Fibroblast of lung (primary cell): ENCODE measurements around the gene PFKFB4. TPM values are rescaled to one million over a fixed set of nuclear protein-coding genes. Genes with fewer than 3 reads are reported as not detected.

Experiments used
- DNase-seq, 2 donors: peaks; one replicate each; pipeline versions ENCODE4 v3.0.0 to v3.0.0-alpha.2; 2010; ENCODE audit warnings: low read depth in 2 of 2
- H2AFZ ChIP-seq: 2 replicates; pipeline ENCODE4 v1.5.1; 2012; ENCODE audit warnings: low read length, control low read depth, inconsistent platforms
- H3K27ac ChIP-seq: 2 replicates; pipeline ENCODE4 v1.5.1; 2011; ENCODE audit warnings: low read length, control low read depth; ENCODE audit not compliant: insufficient read depth
- H3K27me3 ChIP-seq: 2 replicates; pipeline ENCODE4 v1.5.1; 2011; ENCODE audit warnings: mild to moderate bottlenecking, low read length; ENCODE audit not compliant: control insufficient read depth, insufficient read depth
- H3K36me3 ChIP-seq: 2 replicates; pipeline ENCODE4 v1.5.1; 2011; ENCODE audit warnings: low read length; ENCODE audit not compliant: control insufficient read depth, insufficient read depth
- H3K4me1 ChIP-seq: 2 replicates; pipeline ENCODE4 v1.5.1; 2011; ENCODE audit warnings: low read length; ENCODE audit not compliant: control insufficient read depth, insufficient read depth; ENCODE audit errors: extremely low read depth
- H3K4me2 ChIP-seq: 2 replicates; pipeline ENCODE4 v1.5.1; 2011; ENCODE audit warnings: low read length, control low read depth; ENCODE audit not compliant: insufficient read depth; ENCODE audit errors: extremely low read depth
- H3K4me3 ChIP-seq, 4 experiments: fragments of 200-600 bp in 1 of 4; sonication (generic) in 1 of 4; replicated peaks in 1 of 4; 2 replicates each; pipeline ENCODE4 v1.5.1; 2011 to 2016; ENCODE audit warnings: low read length in 4 of 4, low read depth in 3 of 4, mild to moderate bottlenecking in 3 of 4, control low read depth in 2 of 4, inconsistent platforms in 1 of 4, mixed read lengths in 1 of 4; ENCODE audit not compliant: insufficient read depth in 1 of 4; ENCODE audit errors: control extremely low read depth in 1 of 4
- H3K79me2 ChIP-seq: 2 replicates; pipeline ENCODE4 v1.5.1; 2012; ENCODE audit warnings: mild to moderate bottlenecking, low read length, inconsistent platforms; ENCODE audit not compliant: control insufficient read depth, insufficient read depth
- H3K9ac ChIP-seq: 2 replicates; pipeline ENCODE4 v1.5.1; 2011; ENCODE audit warnings: mild to moderate bottlenecking, low read length, control low read depth; ENCODE audit not compliant: insufficient read depth
- H3K9me3 ChIP-seq: 2 replicates; pipeline ENCODE4 v1.5.1; 2012; ENCODE audit warnings: low read depth, low read length; ENCODE audit not compliant: control insufficient read depth, insufficient read depth
- H4K20me1 ChIP-seq: 2 replicates; pipeline ENCODE4 v1.5.1; 2011; ENCODE audit warnings: low read length; ENCODE audit not compliant: control insufficient read depth, insufficient read depth; ENCODE audit errors: extremely low read depth
- EZH2 ChIP-seq: IDR thresholded peaks from 2 replicates; pipeline ENCODE4 v1.5.1; 2012; ENCODE audit warnings: low read length, control low read depth, mild to moderate bottlenecking; ENCODE audit errors: missing control alignments
- polyA plus RNA-seq, 2 donors: library from polyadenylated mRNA; depleted of rRNA in 1 of 2; stranded (reverse) in 1 of 2; unstranded in 1 of 2; fragments of >200 nt; gene quantifications; 2 replicates each; pipeline ENCODE4 v1.2.1, GENCODE V29; 2011 to 2012; ENCODE audit warnings: missing spikeins in 1 of 2
- total RNA-seq: library from RNA; depleted of rRNA; stranded (reverse); fragments of >200 nt; gene quantifications from 2 replicates; pipeline ENCODE4 v1.2.1, GENCODE V29; 2014
- TF ChIP-seq, protein P1 (sequence below), 2 donors: IDR thresholded peaks in 1 of 2; conservative IDR thresholded peaks in 1 of 2; 1 replicate in 1 of 2; 2 replicates in 1 of 2; pipeline ENCODE4 v1.5.1; 2011 to 2012; ENCODE audit warnings: low read length in 2 of 2, control low read depth in 1 of 2, inconsistent platforms in 1 of 2, low read depth in 1 of 2, mild to moderate bottlenecking in 1 of 2

The PFKFB4 gene
- total and polyA plus RNA-seq, 2 donors (not counting 1 experiment from before 2014, with no cell fraction given) = 9.3 to 12.2 TPM

DNA sequence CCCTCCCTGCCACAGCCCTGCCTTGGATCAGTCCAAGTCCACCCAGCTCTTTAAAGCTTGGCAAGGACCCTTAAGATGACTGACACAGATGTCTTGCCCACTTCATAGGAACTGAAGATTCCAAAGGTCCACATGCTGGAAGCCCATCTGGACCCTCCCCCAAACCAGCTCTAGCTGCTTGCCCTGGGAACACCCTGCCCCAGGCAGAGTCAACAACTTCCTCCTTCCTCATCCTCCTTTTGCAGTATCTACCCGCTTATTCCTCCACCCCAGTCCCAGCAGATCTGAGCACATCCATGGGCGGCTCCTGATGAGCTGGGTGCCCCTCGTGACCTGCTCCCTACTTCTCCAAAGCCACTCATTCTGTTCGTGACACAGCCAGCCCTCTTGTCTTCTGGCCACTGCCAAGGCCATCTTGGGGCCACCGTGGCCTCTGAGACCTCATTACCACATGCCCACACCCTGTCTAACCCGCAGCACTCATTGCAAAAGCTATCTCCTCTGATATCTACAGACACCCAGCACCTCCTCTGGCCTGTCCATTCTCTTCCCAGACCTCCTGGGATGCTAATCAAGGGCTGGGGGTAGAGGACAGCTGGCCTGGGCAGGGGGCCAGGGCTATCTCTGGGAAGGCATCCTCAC is 2.0 kb upstream of the PFKFB4 start:
- no peak for TF ChIP-seq EZH2
- no peak overlapping the region for H3K27ac ChIP-seq
- H3K36me3 ChIP-seq = peaks cover 6% of the 10 kb centered on the region
- no peak overlapping the region for H2AFZ ChIP-seq
- H3K27me3 ChIP-seq = no peaks in the 10 kb centered on the region
- H3K9me3 ChIP-seq = no peaks in the 10 kb centered on the region
- no peak overlapping the region for H3K4me3 ChIP-seq
- H4K20me1 ChIP-seq = no peaks in the 10 kb centered on the region
- DNase-seq = no peak
- H3K9ac ChIP-seq = no peak overlapping the region
- H3K79me2 ChIP-seq = no peaks in the 10 kb centered on the region
- no peak overlapping the region for H3K4me2 ChIP-seq
- peaks cover 37% of the 10 kb centered on the region for H3K4me1 ChIP-seq

DNA sequence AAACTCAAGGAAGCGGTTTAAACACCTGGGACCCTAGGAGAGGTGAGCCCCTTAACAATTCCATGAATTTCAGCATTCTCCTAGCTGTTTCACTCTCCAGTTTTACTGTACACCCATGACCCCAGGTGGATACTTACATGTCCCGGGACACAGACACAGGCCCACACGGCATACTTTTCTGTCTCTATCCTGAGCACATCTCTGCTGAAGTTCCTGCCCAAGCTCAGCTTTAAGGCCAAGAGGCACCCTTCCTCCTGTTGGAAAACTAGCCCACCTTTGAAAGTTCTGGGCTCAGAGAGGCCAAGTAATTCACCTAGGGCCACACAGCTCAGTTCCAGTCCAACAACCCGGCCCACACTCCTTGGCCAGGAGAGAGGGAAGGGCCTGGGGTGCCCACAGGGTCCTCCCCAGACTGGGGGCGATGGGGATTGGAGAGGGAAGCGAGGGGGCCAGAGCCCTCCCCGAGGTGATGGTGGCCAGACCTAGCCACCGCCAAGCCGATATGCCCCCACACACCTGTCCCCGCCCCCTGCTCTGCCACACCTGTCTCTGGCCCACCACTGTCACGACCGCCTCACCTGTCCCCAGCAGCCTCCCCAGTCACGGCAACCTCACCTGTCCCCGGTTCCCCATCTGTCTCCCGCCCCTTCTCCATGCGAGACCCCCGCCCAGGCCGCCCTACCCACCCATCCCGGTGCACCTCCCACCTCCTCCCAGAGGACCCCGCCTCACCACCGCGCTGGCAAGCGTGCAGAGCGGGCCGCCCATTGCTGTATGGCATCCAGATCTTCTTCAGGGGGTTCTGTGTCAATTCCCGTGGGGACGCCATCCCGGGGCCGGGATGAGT is 431 bp downstream of the PFKFB4 start:
- peaks cover 28% of the 10 kb centered on the region for H3K4me1 ChIP-seq
- no peaks in the 10 kb centered on the region for H3K36me3 ChIP-seq
- peak overlapping the region; percentile 94 for H3K4me2 ChIP-seq
- TF ChIP-seq, protein P1, sequence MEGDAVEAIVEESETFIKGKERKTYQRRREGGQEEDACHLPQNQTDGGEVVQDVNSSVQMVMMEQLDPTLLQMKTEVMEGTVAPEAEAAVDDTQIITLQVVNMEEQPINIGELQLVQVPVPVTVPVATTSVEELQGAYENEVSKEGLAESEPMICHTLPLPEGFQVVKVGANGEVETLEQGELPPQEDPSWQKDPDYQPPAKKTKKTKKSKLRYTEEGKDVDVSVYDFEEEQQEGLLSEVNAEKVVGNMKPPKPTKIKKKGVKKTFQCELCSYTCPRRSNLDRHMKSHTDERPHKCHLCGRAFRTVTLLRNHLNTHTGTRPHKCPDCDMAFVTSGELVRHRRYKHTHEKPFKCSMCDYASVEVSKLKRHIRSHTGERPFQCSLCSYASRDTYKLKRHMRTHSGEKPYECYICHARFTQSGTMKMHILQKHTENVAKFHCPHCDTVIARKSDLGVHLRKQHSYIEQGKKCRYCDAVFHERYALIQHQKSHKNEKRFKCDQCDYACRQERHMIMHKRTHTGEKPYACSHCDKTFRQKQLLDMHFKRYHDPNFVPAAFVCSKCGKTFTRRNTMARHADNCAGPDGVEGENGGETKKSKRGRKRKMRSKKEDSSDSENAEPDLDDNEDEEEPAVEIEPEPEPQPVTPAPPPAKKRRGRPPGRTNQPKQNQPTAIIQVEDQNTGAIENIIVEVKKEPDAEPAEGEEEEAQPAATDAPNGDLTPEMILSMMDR (conservative IDR thresholded peaks at IDR 0.05 in 1 of 2, IDR thresholded peaks at IDR 0.05 in 1 of 2; ENCODE audit: low read depth in 1 of 2, low read length in 2 of 2) = no peak
- no peak for TF ChIP-seq EZH2
- no peak for DNase-seq
- no peaks in the 10 kb centered on the region for H3K27me3 ChIP-seq
- peak overlapping the region; percentile 27 for H3K27ac ChIP-seq
- H3K79me2 ChIP-seq = no peaks in the 10 kb centered on the region
- no peaks in the 10 kb centered on the region for H3K9me3 ChIP-seq
- H3K9ac ChIP-seq = peak overlapping the region; percentile 65
- H4K20me1 ChIP-seq = no peaks in the 10 kb centered on the region
- H2AFZ ChIP-seq = peak overlapping the region; percentile 81
- peak overlapping the region; percentile 57 to 74 (median 62) for H3K4me3 ChIP-seq

DNA sequence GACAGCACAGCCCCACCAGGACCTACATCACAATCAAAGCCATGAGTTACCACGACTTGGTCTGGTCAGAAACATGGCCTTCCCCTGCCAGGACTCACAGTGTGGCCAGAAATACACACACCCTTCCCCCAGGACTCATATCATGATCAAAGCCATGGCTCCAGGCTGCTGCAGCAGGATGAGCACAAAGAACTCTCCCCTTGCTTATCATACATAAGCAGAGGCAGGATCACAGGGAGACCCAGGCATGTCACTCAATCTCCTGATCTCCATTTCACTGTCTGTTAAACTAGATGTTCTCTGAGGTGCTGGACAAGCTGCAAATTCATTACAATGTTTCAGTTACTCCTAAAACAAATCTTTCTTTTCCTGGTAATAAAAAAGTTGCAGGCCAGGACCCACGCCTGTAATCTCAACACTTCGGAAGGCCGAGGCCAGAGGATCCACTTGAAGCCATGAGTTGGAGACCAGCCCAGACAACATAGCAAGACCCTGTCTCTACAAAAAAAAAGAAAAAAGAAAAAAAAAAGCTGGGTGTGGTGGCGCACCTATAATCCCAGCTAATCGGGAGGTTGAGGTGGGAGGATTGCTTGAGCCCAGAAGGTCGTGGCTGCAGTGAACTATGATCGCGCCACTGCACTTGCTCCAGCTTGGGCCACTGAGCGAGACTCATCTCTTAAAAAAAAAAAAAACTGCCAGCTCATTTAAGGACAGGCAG is 1.2 kb downstream of the PFKFB4 start:
- no peaks in the 10 kb centered on the region for H3K36me3 ChIP-seq
- TF ChIP-seq, protein P1 (conservative IDR thresholded peaks at IDR 0.05 in 1 of 2, IDR thresholded peaks at IDR 0.05 in 1 of 2; ENCODE audit: low read depth in 1 of 2, low read length in 2 of 2) = no peak
- no peak for TF ChIP-seq EZH2
- no peaks in the 10 kb centered on the region for H3K27me3 ChIP-seq
- peaks cover 20% of the 10 kb centered on the region for H3K4me1 ChIP-seq
- no peak overlapping the region for H3K9ac ChIP-seq
- no peaks in the 10 kb centered on the region for H3K9me3 ChIP-seq
- no peak for DNase-seq
- no peak overlapping the region for H3K27ac ChIP-seq
- H2AFZ ChIP-seq = no peak overlapping the region
- H4K20me1 ChIP-seq = no peaks in the 10 kb centered on the region
- H3K4me2 ChIP-seq = peak overlapping the region; percentile 94
- no peak overlapping the region for H3K4me3 ChIP-seq
- no peaks in the 10 kb centered on the region for H3K79me2 ChIP-seq
